ENCODE measurements around the gene G3BP1. TPM values are rescaled to one million over a fixed set of nuclear protein-coding genes. Genes with fewer than 3 reads are reported as not detected.

G3BP1 gene
- total RNA-seq, 1 experiment from 2014 or later: 290 TPM

- POLR2A ChIA-PET: no interaction called here
- Histone ChIP-seq H3K36me3 (ENCODE audit: control insufficient read depth, insufficient read depth, low read length) (peaks cover 36% of the 10 kb centered on the region), H3K4me1 (ENCODE audit: control insufficient read depth, insufficient read depth, low read length) (no peaks in the 10 kb centered on the region), H3K9me3 (ENCODE audit: control insufficient read depth, insufficient read depth, low read depth, low read length) (no peaks in the 10 kb centered on the region), H3K4me3 (ENCODE audit: low read depth in 2 of 2, low read length in 2 of 2) (no peak overlapping the region), H3K27me3 (ENCODE audit: control insufficient read depth, insufficient read depth, low read length) (no peaks in the 10 kb centered on the region), H3K27ac (ENCODE audit: low read length) (no peak overlapping the region)
- in situ Hi-C loops (cut with HindIII; ENCODE audit: low pct_unique_long_range_greater_than_20kb, low sequenced_read_pairs): no loop called here
- DNase-seq (ENCODE audit: low read depth, low spot score) (no peak), ATAC-seq (no peak)
- TF ChIP-seq REST (IDR thresholded peaks at IDR 0.05; ENCODE audit: insufficient read depth in 1 of 2, low read depth in 2 of 2, low read length in 1 of 2) (no peak), TCF7L2 (IDR thresholded peaks at IDR 0.05; ENCODE audit: low read depth, low read length) (no peak), POLR2AphosphoS5 (IDR thresholded peaks at IDR 0.05; ENCODE audit: low read depth, low read length) (no peak), SIN3A (IDR thresholded peaks at IDR 0.05; ENCODE audit: borderline replicate concordance, insufficient read depth, low read depth, low read length) (no peak)
- TF ChIP-seq, protein P1, sequence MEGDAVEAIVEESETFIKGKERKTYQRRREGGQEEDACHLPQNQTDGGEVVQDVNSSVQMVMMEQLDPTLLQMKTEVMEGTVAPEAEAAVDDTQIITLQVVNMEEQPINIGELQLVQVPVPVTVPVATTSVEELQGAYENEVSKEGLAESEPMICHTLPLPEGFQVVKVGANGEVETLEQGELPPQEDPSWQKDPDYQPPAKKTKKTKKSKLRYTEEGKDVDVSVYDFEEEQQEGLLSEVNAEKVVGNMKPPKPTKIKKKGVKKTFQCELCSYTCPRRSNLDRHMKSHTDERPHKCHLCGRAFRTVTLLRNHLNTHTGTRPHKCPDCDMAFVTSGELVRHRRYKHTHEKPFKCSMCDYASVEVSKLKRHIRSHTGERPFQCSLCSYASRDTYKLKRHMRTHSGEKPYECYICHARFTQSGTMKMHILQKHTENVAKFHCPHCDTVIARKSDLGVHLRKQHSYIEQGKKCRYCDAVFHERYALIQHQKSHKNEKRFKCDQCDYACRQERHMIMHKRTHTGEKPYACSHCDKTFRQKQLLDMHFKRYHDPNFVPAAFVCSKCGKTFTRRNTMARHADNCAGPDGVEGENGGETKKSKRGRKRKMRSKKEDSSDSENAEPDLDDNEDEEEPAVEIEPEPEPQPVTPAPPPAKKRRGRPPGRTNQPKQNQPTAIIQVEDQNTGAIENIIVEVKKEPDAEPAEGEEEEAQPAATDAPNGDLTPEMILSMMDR (IDR thresholded peaks at IDR 0.05): no peak
- intact Hi-C loops (cut with micrococcal nuclease; ENCODE audit: unreplicated experiment): no loop called here
- BruUV-seq (replicated peaks): no TSS peak
- CTCF ChIA-PET: no interaction called here
Measured at GRCh38 chr5:151815051-151815450, 43.3 kb downstream of the G3BP1 start.

DNA sequence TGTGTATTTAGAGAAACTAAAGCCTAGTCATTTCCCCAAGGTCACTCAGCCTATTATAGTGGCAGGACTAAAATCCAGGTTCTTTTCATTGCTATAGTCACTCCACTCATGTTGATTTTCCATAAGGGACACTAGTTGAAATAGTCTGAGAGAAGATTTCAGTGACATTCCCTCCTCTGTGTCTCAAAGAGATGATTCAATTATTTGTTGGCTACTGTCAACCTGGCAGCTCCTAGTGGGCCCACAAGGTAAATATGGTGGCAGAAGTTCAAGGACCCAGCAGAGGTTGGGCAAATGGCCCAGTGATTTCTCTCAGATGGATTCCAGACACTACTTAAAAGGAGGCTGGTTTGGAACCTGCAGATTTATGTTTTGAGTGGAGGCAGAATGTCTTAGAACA is 48.1 kb downstream of the G3BP1 start:
- intact Hi-C loops (cut with micrococcal nuclease; ENCODE audit: unreplicated experiment): loop anchor here (10.0 kb wide), 1 partner anchor 685 kb away; no protein-coding TSS in a partner anchor
- TF ChIP-seq REST (IDR thresholded peaks at IDR 0.05; ENCODE audit: insufficient read depth in 1 of 2, low read depth in 2 of 2, low read length in 1 of 2) (no peak), SIN3A (IDR thresholded peaks at IDR 0.05; ENCODE audit: borderline replicate concordance, insufficient read depth, low read depth, low read length) (no peak), POLR2AphosphoS5 (IDR thresholded peaks at IDR 0.05; ENCODE audit: low read depth, low read length) (no peak), TCF7L2 (IDR thresholded peaks at IDR 0.05; ENCODE audit: low read depth, low read length) (no peak)
- TF ChIP-seq, protein P1 (IDR thresholded peaks at IDR 0.05): no peak
- ChIA-PET POLR2A (no interaction called here), CTCF (interaction anchor here (0.6 kb wide), 1 partner anchor 61 kb away, joined by 6 read pairs; no protein-coding TSS in a partner anchor)
- H3K27ac ChIP-seq (ENCODE audit: low read length): no peak overlapping the region
- in situ Hi-C loops (cut with HindIII; ENCODE audit: low pct_unique_long_range_greater_than_20kb, low sequenced_read_pairs): no loop called here
- H3K9me3 ChIP-seq (ENCODE audit: control insufficient read depth, insufficient read depth, low read depth, low read length): no peaks in the 10 kb centered on the region
- no TSS peak for BruUV-seq (replicated peaks)
- no peaks in the 10 kb centered on the region for H3K27me3 ChIP-seq (ENCODE audit: control insufficient read depth, insufficient read depth, low read length)
- DNase-seq (ENCODE audit: low read depth, low spot score): no peak
- peaks cover 21% of the 10 kb centered on the region for H3K36me3 ChIP-seq (ENCODE audit: control insufficient read depth, insufficient read depth, low read length)
- H3K4me1 ChIP-seq (ENCODE audit: control insufficient read depth, insufficient read depth, low read length): no peaks in the 10 kb centered on the region
- ATAC-seq: no peak
- no peak overlapping the region for H3K4me3 ChIP-seq (ENCODE audit: low read depth in 2 of 2, low read length in 2 of 2)

All from Panc1 (cell line).